Femur (tissue), 1 donor: ENCODE results near the gene HUNK.
A peak's percentile ranks its signal among the peaks of the same experiment; 100 is the strongest.
"Not testable (repeated sequence)": the region's sequence is repeated elsewhere in the genome, so short reads cannot be mapped to it uniquely, and the experiment has no call there.

Source experiments
- DNase-seq: peaks from one replicate; pipeline ENCODE4 v3.0.0-alpha.2; 2017

HUNK gene

GRCh38 chr21:32008714-32009113, 135.9 kb downstream of the HUNK start:
- DNase-seq, result no peak

- no peak for DNase-seq
Measured at GRCh38 chr21:32009263-32009662, 136.4 kb downstream of the HUNK start.

- no peak for DNase-seq
Measured at GRCh38 chr21:32015461-32016139, 142.8 kb downstream of the HUNK start.

GRCh38 chr21:32018381-32018780, 145.6 kb downstream of the HUNK start:
- no peak for DNase-seq

- peak; percentile 41 for DNase-seq
Measured at GRCh38 chr21:32020564-32020963, 147.7 kb downstream of the HUNK start.

- DNase-seq, result peak; percentile 89
Measured at GRCh38 chr21:32021319-32021994, 148.6 kb downstream of the HUNK start.

- DNase-seq, result no peak
Measured at GRCh38 chr21:32022146-32022545, 149.3 kb downstream of the HUNK start.

GRCh38 chr21:32030146-32030652, 157.4 kb downstream of the HUNK start:
- DNase-seq, result no peak

- DNase-seq, result no peak
Measured at GRCh38 chr21:32034850-32035249, 162.0 kb downstream of the HUNK start.

- no peak for DNase-seq
Measured at GRCh38 chr21:32035617-32036016, 162.8 kb downstream of the HUNK start.

- no peak for DNase-seq
Measured at GRCh38 chr21:32036756-32037155, 163.9 kb downstream of the HUNK start.

- DNase-seq, result not testable (repeated sequence)
Measured at GRCh38 chr21:32038751-32039150, 165.9 kb downstream of the HUNK start.

GRCh38 chr21:32043458-32043857, 170.6 kb downstream of the HUNK start:
- DNase-seq, result no peak

GRCh38 chr21:32044205-32045180, 171.7 kb downstream of the HUNK start:
- DNase-seq, result no peak

- no peak for DNase-seq
Measured at GRCh38 chr21:32046191-32046590, 173.4 kb downstream of the HUNK start.

- DNase-seq, result no peak
Measured at GRCh38 chr21:32048353-32048752, 175.5 kb downstream of the HUNK start.
